ENCODE results near the gene PEX1.

DNA sequence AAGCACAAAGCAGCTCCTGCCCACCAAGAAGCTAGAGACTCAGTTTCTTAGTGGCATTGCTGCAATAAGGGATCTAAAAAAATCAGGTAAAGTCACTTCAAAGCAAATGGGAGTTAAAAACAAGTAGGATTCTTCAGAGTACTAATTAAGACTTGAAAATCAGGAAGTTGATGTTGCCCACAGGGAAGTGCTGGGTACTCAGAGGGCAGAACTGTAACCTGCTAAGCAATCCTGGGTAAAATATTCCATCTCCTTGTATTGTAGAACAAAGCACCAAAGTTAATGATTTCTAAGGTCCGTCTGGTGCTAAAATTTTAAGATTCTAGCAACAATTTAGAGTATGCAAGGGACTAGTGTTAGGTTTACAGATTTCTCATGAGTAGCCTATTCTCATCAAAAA lies 8.3 kb downstream of the PEX1 start:
- TF ChIP-seq, protein P1, sequence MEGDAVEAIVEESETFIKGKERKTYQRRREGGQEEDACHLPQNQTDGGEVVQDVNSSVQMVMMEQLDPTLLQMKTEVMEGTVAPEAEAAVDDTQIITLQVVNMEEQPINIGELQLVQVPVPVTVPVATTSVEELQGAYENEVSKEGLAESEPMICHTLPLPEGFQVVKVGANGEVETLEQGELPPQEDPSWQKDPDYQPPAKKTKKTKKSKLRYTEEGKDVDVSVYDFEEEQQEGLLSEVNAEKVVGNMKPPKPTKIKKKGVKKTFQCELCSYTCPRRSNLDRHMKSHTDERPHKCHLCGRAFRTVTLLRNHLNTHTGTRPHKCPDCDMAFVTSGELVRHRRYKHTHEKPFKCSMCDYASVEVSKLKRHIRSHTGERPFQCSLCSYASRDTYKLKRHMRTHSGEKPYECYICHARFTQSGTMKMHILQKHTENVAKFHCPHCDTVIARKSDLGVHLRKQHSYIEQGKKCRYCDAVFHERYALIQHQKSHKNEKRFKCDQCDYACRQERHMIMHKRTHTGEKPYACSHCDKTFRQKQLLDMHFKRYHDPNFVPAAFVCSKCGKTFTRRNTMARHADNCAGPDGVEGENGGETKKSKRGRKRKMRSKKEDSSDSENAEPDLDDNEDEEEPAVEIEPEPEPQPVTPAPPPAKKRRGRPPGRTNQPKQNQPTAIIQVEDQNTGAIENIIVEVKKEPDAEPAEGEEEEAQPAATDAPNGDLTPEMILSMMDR (conservative IDR thresholded peaks at IDR 0.05), result no peak
- TF ChIP-seq ZFX (IDR thresholded peaks at IDR 0.05), result no peak
